Measurements from ENCODE around the gene ADNP. TPM values are rescaled to one million over a fixed set of nuclear protein-coding genes. Genes with fewer than 3 reads are reported as not detected.

Gene ADNP
- total and polyA plus RNA-seq, 2 of the 13 experiments (the other 11 are each of a cell fraction or from before 2014, with no cell fraction given) = 21.0 to 21.5 TPM

DNA sequence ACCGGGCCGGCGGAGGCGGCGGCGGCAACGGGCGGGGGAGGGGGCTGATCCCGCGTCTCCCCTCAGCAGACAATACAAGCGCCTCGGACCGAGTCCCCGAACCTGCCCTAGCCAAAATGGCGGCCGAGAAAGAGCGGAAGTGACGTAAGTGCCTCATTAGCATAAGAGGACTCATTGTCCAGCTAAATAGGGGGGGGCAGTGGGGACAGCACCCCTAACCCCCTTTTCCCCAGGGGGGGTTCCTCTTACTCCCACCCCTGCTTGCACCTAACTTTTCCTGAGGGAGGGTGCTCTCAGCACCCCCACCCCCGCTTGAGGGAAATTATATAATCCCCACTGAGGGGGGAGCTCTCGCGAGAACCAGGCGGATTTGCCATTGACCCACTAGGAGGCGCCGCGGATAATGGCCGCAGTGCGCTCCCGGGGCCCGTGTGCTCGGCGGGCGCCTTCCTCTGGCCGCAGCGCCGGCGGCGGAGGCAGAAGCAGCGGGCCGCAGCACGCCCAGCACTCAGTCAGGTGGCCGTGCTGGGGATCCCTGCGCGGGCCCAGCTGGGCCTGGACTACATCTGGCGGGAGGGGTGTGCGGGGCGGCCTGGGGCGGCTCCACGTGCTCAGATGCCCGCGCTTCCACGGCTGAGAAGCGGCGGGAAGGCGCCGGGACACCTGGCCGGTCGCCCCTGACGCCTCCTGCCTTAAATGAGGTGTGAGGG, at the start of gene ADNP (continued):
- peak; percentile 92 for TF ChIP-seq CREM (IDR thresholded peaks at IDR 0.05)
- TF ChIP-seq CREM (CRISPR knock-in tag; IDR thresholded peaks at IDR 0.05) = 0 out of 2 replicates have a peak, but pooled peaks have one; percentile 45
- peak; percentile 24; the same call in 1 of the 2 replicates for TF ChIP-seq NFKB2 (CRISPR knock-in tag; IDR thresholded peaks at IDR 0.05; ENCODE audit: borderline replicate concordance)
- peak; percentile 46; the same call in 1 of the 2 replicates for TF ChIP-seq CAMTA2 (CRISPR knock-in tag; IDR thresholded peaks at IDR 0.05; ENCODE audit: borderline replicate concordance)
- TF ChIP-seq HMG20B (CRISPR knock-in tag; conservative IDR thresholded peaks at IDR 0.05) = 0 out of 2 replicates have a peak, but pooled peaks have one; percentile 33
- TF ChIP-seq ZNF589 (CRISPR knock-in tag; conservative IDR thresholded peaks at IDR 0.05) = no peak
- TF ChIP-seq, protein P1, sequence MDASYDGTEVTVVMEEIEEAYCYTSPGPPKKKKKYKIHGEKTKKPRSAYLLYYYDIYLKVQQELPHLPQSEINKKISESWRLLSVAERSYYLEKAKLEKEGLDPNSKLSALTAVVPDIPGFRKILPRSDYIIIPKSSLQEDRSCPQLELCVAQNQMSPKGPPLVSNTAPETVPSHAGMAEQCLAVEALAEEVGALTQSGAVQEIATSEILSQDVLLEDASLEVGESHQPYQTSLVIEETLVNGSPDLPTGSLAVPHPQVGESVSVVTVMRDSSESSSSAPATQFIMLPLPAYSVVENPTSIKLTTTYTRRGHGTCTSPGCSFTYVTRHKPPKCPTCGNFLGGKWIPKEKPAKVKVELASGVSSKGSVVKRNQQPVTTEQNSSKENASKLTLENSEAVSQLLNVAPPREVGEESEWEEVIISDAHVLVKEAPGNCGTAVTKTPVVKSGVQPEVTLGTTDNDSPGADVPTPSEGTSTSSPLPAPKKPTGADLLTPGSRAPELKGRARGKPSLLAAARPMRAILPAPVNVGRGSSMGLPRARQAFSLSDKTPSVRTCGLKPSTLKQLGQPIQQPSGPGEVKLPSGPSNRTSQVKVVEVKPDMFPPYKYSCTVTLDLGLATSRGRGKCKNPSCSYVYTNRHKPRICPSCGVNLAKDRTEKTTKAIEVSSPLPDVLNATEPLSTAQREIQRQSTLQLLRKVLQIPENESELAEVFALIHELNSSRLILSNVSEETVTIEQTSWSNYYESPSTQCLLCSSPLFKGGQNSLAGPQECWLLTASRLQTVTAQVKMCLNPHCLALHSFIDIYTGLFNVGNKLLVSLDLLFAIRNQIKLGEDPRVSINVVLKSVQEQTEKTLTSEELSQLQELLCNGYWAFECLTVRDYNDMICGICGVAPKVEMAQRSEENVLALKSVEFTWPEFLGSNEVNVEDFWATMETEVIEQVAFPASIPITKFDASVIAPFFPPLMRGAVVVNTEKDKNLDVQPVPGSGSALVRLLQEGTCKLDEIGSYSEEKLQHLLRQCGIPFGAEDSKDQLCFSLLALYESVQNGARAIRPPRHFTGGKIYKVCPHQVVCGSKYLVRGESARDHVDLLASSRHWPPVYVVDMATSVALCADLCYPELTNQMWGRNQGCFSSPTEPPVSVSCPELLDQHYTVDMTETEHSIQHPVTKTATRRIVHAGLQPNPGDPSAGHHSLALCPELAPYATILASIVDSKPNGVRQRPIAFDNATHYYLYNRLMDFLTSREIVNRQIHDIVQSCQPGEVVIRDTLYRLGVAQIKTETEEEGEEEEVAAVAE (CRISPR knock-in tag; IDR thresholded peaks at IDR 0.05; ENCODE audit: borderline replicate concordance) = no peak
- TF ChIP-seq FOXK1 (CRISPR knock-in tag; IDR thresholded peaks at IDR 0.05; ENCODE audit: borderline replicate concordance, low read depth) = peak; percentile 44; the same call in 1 of the 2 replicates
- TF ChIP-seq, protein P2, sequence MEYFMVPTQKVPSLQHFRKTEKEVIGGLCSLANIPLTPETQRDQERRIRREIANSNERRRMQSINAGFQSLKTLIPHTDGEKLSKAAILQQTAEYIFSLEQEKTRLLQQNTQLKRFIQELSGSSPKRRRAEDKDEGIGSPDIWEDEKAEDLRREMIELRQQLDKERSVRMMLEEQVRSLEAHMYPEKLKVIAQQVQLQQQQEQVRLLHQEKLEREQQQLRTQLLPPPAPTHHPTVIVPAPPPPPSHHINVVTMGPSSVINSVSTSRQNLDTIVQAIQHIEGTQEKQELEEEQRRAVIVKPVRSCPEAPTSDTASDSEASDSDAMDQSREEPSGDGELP (IDR thresholded peaks at IDR 0.05; ENCODE audit: borderline replicate concordance, low read depth) = no peak
- TF ChIP-seq SOX13 (IDR thresholded peaks at IDR 0.05) = peak; percentile 11; the same call in 1 of the 2 replicates
- peak; percentile 66 to 82; a peak in 2 of 4 replicates for TF ChIP-seq SOX13 (CRISPR knock-in tag; conservative IDR thresholded peaks at IDR 0.05 in 1 of 2, IDR thresholded peaks at IDR 0.05 in 1 of 2)
- TF ChIP-seq SKI (IDR thresholded peaks at IDR 0.05; ENCODE audit: partially characterized antibody) = no peak
- TF ChIP-seq, protein P3, sequence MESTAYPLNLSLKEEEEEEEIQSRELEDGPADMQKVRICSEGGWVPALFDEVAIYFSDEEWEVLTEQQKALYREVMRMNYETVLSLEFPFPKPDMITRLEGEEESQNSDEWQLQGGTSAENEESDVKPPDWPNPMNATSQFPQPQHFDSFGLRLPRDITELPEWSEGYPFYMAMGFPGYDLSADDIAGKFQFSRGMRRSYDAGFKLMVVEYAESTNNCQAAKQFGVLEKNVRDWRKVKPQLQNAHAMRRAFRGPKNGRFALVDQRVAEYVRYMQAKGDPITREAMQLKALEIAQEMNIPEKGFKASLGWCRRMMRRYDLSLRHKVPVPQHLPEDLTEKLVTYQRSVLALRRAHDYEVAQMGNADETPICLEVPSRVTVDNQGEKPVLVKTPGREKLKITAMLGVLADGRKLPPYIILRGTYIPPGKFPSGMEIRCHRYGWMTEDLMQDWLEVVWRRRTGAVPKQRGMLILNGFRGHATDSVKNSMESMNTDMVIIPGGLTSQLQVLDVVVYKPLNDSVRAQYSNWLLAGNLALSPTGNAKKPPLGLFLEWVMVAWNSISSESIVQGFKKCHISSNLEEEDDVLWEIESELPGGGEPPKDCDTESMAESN (CRISPR knock-in tag; conservative IDR thresholded peaks at IDR 0.05) = peak; percentile 65; the same call in 1 of the 2 replicates
- TF ChIP-seq ARNTL (CRISPR knock-in tag; IDR thresholded peaks at IDR 0.05) = 0 out of 2 replicates have a peak, but pooled peaks have one; percentile 37
- peak; percentile 100 for TF ChIP-seq RBM22 (optimal IDR thresholded peaks at IDR 0.05; ENCODE audit: low read length)
- TF ChIP-seq ZNF616 (CRISPR knock-in tag; IDR thresholded peaks at IDR 0.05; ENCODE audit: low read depth) = no peak
- TF ChIP-seq, protein P4, sequence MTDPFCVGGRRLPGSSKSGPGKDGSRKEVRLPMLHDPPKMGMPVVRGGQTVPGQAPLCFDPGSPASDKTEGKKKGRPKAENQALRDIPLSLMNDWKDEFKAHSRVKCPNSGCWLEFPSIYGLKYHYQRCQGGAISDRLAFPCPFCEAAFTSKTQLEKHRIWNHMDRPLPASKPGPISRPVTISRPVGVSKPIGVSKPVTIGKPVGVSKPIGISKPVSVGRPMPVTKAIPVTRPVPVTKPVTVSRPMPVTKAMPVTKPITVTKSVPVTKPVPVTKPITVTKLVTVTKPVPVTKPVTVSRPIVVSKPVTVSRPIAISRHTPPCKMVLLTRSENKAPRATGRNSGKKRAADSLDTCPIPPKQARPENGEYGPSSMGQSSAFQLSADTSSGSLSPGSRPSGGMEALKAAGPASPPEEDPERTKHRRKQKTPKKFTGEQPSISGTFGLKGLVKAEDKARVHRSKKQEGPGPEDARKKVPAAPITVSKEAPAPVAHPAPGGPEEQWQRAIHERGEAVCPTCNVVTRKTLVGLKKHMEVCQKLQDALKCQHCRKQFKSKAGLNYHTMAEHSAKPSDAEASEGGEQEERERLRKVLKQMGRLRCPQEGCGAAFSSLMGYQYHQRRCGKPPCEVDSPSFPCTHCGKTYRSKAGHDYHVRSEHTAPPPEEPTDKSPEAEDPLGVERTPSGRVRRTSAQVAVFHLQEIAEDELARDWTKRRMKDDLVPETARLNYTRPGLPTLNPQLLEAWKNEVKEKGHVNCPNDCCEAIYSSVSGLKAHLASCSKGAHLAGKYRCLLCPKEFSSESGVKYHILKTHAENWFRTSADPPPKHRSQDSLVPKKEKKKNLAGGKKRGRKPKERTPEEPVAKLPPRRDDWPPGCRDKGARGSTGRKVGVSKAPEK (CRISPR knock-in tag; IDR thresholded peaks at IDR 0.05; ENCODE audit: borderline replicate concordance) = no peak
- TF ChIP-seq FOXP1 (IDR thresholded peaks at IDR 0.05) = no peak
- TF ChIP-seq FOXP1 (CRISPR knock-in tag; IDR thresholded peaks at IDR 0.05) = no peak

Data from HepG2 (cell line).